ENCODE measurements around the gene OR6P1. TPM values are rescaled to one million over a fixed set of nuclear protein-coding genes. Genes with fewer than 3 reads are reported as not detected.

The OR6P1 gene
- total RNA-seq, 1 donor from 2014 or later: not detected

DNA sequence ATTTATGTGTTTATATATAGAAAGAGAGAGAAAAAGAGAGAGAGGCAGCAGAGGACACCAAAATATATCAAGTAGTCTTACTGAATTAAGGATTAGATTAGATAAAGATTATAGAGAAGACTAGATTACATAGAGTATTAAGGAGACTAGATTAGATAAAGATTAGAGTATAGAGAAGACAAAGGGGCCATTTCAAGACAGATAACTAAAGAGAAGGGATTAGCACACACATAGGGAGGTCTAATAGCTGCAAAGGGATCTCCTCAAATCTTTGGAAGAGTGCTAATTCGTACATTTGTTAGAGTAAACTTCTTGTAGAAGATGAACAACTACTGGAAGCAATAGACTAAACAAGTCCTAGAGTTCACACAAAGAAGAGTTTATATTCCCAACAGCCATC lies 50.4 kb downstream of the OR6P1 start:
- intact Hi-C loops (cut with micrococcal nuclease): no loop called here

DNA sequence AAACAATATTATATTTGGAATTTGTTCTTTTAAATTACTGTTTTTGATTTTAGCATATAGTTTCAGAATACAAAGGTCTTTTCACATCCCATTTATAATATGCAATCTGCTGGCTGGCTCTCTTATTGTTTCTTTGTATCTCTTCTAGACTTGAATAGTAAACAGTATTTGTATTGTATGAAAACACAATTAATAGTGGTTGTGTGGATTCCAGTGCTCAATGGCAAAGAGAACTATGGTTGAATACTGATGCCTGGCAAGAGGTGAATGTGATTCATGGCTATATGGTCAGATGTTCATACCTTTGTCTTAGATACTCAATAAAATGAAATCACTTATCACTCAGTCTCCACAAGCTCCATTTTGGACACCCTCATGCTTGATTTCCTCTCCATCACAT lies 53.4 kb downstream of the OR6P1 start:
- intact Hi-C loops (cut with micrococcal nuclease): no loop called here

Other genes starting within 250 kb of the OR6P1 start
- not detected in 2 replicates for gene CD1B, start 239.0 kb downstream of the OR6P1 start, total RNA-seq
- not detected in 2 replicates for gene CD1E, start 216.7 kb downstream of the OR6P1 start, total RNA-seq
- gene OR10T2, start 171.1 kb downstream of the OR6P1 start, total RNA-seq: not detected in 2 replicates
- not detected in 2 replicates for gene OR10K2, start 144.3 kb downstream of the OR6P1 start, total RNA-seq
- gene OR10K1, start 108.7 kb downstream of the OR6P1 start, total RNA-seq: not detected in 2 replicates
- gene OR10R2, start 98.4 kb downstream of the OR6P1 start, total RNA-seq: not detected in 2 replicates
- not detected in 2 replicates for gene OR6Y1, start 16.2 kb downstream of the OR6P1 start, total RNA-seq
- not detected in 2 replicates for gene OR10X1, start 9.3 kb upstream of the OR6P1 start, total RNA-seq
- gene OR10Z1, start 34.7 kb upstream of the OR6P1 start, total RNA-seq: not detected in 2 replicates
- gene SPTA1, start 116.1 kb upstream of the OR6P1 start, total RNA-seq: not detected in 2 replicates
- not detected in 2 replicates for gene OR6K2, start 130.1 kb upstream of the OR6P1 start, total RNA-seq
- gene OR6K3, start 150.1 kb upstream of the OR6P1 start, total RNA-seq: not detected in 2 replicates
- gene OR6K6, start 184.1 kb upstream of the OR6P1 start, total RNA-seq: not detected in 2 replicates
- not detected in 2 replicates for gene OR6N1, start 201.6 kb upstream of the OR6P1 start, total RNA-seq
- not detected in 2 replicates for gene OR6N2, start 210.6 kb upstream of the OR6P1 start, total RNA-seq

All from T-helper 2 cell treated with Interferon-gamma antibody and Interleukin-4, amounts not matched to agents 100 ng/mL and 5 ng/mL, for 36 hours (primary cell).